NOMO-1 treated with DMSO at 0.1 percent for 48 hours (cell line): ENCODE data around the gene SBNO2.
"Not testable (repeated sequence)": the region's sequence is repeated elsewhere in the genome, so short reads cannot be mapped to it uniquely, and the experiment has no call there.

Experiments used
- DNase-seq: peaks from one replicate; lab custom pipeline; 2025; ENCODE audit not compliant: unreplicated experiment; lab: John Stamatoyannopoulos, UW

Gene SBNO2

DNA sequence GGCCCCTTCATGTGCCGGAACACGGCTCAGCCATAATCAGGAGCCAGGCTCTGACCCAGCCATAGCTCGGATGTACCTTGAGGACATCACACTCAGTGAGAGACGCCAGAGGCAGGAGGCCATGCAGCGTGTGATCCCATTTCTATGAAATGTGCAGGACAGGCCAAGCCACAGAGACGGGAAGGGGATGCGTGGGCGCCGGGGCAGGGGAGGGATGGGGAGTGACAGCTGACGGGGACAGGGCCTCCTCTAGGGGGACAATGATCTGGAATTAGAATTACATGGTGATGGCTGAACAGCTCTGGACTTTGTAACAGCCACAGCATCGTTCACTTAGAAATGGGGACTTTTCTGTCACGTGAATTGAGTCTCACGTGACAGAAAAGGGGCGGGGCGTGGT is 34.9 kb downstream of the SBNO2 start:
- DNase-seq, result no peak

DNA sequence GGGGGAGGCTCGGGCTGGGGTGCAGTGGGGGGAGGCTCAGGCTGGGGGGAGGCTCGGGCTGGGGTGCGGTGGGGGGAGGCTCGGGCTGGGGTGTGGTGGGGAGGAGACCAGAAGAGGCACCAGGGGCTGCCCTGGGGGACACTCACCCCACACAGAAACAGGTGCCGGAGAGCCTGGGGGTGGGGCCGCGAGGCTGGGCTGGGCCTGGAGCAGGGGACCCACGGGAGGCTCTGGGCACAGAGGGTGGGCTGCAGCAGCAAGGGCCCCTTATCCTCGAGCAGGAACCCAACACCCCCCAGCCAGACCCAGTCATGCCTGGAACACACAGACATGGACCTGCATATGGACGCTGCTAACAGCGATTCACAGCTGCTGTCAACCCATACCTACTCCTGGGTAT is 35.9 kb downstream of the SBNO2 start:
- DNase-seq, result no peak

DNA sequence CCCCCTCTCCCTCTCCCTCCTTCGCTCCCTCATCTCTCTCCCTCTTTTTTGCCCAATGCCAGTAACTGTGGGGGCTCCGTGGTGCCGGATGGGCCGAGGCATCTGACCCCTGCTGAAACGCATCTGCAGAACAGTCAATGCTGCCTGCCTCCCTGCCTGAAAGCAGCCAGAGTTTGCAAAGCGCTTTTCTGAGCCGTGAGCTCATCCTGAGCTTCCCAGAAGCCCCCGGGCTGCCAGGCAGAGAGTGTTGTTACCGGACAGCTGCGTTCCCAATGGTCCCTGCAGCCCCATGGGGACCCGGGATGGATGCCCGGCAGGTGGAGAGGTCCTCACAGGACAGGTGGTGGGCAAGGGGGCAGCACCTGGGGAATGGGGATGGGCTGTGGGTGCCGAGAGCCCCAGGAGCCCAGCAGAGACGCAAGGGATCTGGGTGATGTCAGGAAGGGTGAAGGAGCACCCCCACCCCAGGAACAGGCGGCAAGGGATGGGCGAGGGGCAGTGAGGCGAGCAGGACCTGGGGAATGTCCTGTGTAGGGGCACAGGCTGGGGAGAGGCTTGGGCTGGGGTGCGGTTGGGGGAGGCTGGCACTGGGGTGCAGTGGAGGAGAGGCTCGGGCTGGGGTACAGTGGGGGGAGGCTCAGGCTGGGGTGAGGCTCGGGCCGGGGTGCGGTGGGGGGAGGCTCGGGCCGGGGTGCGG is 37.3 kb downstream of the SBNO2 start:
- DNase-seq, result no peak

DNA sequence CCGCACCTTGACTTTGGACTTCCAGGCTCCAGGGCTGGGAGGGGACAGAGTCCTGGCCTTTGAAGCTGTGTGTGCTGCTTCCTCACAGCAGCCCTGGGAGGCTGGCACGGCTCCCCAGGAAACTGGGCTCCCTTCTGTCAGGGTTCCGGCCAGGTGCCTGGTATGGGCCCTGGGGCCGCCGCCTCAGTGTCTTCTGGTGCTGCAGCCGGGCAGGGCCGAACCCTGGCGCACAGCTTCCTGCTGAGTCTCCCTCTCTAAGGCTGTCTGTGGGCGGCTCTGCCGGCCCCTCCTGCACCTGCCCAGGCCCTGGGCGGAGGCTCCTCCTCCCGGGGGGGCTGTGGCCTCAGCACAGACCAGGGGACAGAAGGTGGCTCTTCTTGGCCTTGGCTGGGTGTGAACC is 37.9 kb downstream of the SBNO2 start:
- no peak for DNase-seq

DNA sequence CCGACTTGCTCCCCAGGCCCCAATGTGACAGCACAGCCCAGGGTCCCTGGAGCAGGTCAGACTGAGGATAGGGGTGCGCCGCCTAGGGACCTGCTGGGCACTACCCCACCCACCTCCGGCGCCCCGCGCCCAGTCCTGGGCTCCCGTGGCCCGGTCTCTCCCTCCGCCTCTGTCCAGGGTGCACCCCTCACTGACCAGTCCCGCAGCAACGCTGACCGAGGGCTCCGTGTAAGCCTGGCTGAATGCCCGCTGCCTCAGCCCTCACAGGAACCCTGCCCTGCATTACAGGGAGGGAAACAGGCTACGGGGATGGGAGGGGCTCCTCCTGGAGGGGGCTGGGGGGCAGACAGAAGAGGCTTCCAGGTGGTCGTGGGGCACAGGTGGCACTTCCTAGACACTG is 38.6 kb downstream of the SBNO2 start:
- DNase-seq, result no peak

DNA sequence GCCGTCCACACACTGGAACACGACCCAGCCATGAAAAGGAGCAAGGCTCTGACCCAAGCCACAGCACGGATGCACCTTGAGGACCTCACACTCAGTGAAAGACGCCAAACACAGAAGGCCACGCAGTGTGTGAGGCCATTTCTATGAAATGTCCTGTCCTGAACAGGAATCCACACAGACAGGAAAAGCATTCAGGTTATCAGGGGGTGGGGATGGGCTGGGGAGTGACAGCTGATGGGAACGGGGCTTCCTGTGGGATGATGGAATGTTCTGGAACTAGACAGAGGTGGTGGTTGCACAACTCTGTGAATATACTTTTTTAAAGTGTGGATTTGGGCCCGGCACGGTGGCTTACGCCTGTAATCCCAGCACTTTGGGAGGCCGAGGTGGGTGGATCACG is 39.6 kb downstream of the SBNO2 start:
- DNase-seq, result no peak

DNA sequence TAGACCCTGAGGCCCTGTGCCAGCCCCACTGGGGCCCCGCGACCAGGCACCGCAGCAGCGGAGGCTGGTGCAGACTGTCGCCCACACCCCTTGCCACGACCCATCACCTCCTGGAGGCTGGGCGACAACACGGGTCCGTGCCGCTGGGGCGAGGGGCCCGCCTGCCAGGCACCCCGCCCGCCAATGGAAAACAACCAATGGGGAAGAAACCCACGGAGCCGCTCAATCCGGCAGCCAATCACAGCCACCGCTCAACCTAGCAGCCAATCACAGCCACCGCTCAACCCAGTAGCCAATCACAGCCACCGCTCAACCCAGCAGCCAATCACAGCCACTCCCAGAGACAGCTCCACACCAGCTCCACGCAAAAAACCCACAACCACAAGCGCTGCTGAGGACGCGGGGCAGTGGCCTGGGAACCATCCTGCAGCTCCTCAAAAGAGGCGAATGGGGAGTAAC is 40.6 kb downstream of the SBNO2 start:
- DNase-seq, result peak; percentile 45

DNA sequence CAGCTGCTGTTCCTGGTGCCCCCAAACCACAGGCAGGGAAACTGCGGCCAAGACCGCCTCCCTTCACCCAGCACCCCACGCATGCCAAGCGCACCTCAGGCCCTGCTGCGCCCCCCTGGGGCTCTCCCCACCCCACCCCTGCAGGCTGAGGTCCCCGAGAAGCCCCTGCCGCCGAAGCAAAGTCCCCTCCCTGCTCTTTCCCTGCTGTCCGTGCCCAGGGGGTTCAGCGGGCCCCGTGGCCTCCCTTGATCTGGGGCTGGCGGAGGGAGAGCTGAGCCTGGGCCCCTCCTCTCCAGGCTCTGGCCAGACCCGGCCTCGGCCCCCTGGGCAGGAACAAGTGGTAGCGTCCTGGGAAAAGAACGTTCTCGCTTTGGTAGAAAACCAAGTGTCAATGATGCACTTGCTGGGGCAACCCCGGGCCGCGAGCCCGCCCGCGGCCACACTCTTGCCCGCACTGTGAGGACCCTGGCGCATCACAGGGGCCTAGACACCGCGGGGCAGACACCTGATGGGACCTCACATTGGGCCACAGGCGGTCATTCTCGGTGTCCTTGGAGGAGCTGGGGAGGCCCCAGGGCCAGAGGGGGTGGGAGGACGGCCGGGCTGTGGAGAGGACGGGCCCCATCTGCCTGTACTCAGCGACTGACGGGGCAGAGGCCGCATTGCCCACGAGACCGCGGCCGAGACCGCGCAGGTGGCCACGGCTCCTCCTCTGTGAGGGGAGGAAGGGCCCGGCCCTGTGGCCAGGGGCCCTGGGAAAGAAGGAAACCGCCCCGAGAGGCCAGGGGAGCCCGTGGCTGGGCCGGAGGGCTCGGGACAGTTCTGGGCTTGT is 41.3 kb downstream of the SBNO2 start:
- DNase-seq, result peak; percentile 31

DNA sequence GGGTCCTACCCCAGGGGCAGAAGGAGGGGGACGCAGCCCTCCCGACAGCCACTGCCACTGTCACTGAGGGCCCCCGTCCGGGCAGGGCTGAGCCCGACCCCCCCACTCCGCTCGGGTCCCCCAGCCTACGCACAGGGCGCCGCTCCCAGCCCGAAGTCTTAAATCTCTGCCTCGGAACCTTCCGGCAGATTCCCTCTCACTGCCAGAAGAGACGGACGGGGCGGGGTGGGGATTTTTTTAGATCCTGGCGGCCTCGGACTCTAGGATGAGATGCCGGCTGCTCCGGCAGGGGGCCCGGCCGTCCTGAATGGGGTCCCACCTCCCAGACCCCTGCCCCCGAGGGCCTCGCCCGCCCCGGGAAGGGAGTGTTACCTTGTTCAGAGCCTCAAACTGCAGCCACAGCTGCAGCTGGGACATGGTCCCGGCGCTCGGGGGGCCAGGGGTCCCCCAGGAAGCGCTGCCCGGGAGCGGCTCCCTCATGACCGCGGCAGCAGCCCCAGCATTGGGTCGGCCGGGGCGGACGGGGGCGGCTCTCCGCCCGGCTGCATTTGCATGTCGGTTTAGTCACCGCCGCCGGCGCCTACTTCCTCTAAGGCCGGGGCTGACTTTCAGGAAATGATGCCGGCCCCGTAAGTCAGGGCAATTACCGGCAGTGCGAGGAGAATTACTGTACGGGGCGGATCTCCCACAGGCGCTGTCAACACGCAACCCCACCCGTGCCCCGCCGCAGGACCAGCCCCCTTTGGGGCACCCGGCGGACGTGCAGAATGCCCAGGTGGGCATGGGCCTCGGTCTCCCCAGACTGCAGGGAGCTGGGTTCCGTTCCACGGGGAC is 42.1 kb downstream of the SBNO2 start:
- peak; percentile 90 for DNase-seq

DNA sequence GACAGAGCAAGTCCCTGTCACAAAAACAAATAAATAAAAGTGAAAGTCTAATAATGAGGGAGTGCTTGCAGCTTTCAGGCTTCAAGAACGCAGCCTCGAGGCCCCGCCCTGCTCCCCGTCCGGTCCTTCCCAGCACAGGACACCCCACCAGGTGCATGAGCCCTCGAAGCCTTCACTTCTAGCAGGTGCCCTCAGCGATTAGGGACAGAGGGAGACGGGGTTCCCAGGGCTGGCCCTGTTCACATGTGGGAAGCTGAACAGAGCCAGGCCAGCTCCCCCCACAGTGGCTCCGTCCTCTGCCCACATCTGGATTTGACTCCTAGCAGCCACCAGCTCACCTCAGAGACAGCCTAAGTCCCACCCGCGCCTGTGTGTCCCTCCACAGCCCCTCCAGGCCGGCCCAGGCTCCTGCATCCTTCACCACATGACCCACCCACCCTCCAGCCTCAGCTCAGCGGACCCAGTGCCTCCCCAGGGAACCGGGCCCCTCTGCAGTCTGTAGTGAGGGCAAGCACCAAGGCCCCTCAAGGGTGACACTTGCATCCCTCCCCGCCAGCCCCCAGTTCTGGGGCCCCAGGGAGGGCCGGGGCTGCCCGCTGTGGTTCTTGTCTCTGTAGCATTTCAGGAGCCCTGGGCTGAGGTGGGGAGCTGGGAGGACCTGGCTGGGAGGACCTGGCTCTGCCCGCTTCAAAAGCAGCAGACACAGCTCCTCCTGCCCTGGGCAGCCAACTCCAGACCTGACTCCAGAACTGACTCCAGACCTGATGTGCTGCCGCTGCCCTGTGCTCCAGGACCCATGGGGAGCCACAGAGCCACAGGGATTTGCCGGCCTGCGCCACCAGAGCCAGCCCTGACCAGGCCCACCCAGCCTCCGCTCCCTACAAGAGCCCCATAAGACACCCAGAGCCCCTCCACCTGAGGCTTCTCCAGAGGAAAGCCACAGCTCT is 43.0 kb downstream of the SBNO2 start:
- no peak for DNase-seq

DNA sequence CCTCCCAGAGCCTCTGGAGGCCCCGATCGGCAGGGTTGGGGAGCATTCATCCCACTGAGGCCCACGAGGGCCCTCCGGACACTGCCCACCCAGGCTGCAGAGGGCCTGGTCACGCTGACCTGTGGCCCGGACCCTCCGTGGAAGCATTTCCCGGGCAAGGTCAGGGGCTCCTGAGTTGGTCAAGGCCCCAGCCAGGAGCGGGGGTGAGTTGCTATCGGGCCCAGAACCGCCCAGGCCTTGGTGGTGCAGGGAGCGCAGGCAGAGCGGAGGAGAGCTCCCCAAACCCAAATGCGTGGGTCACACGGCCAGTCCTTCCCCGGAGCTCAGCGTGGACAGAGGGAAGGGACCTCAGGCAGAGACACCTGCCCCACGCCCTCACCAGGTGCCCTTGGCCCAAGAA is 44.5 kb downstream of the SBNO2 start:
- no peak for DNase-seq

DNA sequence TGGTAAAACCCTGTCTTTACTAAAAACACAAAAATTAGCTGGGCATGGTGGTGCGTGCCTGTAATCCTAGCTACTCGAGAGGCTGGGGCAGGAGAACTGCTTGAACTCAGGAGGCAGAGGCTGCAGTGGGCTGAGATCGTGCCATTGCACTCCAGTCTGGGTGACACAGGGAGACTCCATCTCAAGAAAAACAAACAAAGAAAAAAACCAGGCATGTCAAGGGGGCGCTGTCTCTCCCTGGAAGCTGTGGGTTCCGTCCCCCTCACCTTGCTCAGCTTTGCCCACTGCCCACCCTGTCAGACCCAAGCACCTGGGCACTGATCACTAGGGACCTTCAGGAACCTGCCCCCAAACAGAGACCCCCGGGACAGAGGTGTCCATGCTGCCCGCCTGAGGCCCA is 45.0 kb downstream of the SBNO2 start:
- not testable (repeated sequence) for DNase-seq

DNA sequence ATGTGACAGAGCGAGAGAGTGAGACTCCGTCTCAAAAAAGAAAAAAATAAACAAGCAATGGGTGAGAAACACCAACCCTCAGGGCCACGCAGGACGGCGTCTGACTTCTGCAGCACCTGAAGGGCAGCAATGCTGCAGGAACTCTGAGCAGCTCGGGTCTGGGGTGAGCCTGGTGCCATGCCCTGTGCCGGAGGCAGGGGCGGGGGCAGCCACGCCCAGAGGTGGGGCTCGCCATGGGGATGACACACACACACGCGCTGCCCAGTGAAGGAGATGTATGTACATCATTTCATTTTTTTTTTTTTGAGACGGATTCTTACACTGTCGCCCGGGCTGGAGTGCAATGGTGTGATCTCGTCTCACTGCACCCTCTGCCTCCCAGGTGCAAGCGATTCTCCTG is 46.0 kb downstream of the SBNO2 start:
- DNase-seq, result no peak

DNA sequence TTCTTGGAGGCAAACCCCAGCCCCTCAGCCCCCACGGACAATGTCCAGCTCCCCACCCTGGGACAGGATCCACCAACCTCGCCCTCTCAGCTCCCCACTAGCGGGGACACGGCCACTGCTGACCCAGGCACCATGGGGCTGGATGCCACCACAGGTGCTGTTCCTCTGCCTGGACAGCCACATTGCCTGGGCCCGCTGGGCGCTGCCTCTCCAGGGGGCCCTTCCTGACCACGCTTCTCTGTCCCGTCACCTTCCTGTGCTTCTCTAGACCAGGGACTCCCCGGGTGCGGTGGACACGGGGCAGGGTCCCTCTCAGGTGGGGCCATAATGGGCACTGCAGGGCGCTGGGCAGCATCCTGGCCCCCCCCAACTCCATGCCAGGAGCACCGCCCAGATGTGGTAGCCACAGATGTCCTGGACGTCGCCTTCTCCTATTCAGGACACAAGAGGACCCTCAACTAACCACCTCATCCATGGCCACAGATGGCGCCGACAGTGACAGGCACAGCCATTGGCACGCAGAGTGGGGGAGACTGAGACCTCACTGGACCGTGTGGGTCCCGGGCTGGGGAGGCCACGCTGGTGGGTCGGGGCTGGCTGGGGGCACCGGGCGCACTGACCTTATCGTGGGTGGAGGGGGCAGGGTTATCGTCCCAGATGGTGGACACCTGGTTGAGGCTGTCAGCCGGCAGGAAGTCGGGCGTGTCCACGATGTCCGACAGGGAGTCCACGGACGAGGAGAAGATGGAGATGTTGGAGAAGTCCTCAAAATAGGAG is 46.9 kb downstream of the SBNO2 start:
- no peak for DNase-seq

DNA sequence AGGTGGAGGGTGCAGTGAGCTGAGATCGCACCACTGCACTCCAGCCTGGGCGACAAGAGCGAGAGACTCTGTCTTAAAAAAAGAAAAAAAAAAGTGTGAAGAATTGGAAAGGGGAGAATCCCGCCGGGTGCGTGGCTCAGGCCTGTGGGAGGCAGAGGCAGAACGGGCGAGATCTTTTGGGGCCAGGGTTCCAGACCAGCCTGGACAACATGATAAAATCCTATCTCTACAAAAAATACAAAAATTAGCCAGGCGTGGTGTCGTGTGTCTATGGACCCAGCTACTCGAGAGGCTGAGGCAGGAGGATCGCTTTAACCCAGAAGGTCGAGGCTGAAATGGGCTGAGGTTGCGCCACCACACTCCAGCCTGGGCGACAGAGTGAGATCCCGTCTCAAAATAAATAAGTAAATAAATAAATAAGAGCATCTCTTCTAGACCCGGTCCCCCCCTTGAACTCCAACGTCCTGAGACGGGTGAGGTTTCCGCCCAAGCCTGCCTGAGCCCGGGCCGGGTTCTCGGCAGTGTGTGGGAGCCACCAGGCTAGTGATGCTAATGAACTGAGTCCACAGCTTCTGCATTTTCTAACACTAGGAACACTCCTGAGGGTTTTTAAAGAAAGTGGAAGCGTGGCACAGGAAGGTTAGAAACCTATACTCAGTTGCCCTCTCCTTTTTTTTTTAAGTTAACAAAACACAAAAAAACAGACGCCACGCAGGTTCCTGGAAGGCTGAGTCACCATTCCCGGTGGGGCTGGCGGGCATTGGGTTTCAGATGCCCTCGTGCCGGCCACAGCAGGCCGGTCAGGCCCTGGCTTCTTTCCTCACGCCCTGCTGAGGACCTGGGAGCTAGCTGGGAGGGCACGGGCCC is 48.2 kb downstream of the SBNO2 start:
- no peak for DNase-seq

DNA sequence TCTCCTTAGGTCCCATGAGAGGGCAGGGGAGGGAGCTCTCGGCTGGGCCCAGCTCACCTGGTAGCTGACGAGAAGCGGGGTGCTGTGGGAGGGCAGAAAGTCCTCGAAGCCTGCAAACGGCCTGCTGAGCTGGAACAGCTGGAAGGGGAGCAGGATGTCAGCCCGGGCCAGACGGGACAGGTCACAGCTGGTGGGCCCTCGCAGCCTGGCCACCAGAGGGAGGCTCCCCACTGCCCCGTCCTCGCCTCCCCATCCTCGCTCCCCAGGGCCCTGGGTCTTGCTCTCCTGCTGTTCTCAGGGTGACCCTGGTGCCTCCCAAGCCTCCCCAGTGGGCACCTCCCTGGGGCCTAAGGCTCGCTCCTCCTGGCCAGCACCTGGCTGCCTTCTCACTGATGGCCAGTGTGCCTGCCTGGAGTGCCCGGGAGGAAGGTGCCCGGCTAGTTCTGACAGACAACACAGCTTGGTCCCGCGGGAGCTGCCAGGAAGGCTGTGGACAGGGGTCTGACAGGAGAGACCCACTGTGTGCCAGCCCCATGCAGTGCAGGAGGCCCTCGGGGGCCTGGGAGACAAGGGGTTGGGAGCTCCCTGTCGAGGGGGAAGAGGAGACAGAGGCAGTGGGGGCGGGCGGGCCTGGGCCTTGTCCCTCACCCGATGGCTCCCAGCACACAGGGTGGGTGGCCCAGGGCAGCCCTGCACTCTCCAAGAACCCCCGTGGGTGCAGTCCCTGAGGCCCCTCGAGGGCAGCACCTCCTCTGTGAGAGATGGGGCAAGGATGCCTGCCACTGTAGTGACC is 50.0 kb downstream of the SBNO2 start:
- DNase-seq, result no peak

DNA sequence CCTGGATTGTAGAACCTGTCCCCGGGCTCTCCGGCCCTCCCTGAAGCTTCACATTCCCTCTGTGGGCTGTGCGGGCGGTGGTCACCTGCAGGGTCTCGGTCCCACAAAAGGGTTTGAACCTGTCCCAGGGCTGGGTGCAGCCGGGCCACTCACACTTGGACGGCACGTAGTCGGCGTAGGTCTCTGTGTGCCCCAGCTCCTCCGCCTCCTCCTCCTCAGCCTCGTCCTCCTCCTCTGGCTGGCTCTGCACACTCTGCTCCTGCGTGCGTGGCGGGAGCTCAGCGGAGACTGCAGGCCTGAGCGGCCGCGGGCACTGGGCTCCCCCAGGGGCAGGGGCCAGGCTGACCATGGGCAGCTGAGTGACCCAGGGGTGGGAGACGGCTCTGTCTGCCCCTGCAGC is 50.7 kb downstream of the SBNO2 start:
- DNase-seq, result no peak

DNA sequence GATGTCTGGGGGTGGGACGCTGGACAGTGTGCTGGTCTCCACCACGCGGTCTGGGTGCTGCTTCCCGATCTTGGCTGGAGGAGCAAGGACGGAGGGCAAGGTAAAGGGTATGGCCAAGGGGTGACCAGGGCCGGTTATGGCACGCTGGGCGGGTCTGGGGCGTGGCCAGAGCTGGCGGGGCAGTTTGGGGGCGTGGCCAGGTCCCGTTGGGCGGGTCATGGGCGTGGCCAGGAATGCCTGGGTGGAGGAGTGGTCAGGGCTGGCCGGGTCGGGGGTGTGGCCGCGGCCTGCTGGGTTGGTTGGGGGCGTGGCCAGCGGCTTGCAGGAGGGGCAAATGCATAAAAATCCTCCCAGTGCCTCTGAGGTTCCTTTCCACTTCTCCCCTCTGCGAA is 51.1 kb downstream of the SBNO2 start:
- peak; percentile 23 for DNase-seq
